PC-3 (cell line): ENCODE data around the gene EXD3. TPM values are rescaled to one million over a fixed set of nuclear protein-coding genes. Genes with fewer than 3 reads are reported as not detected.

ENCODE experiments used
- ATAC-seq: fragments of 200-7000 bp; cut with Tn5 transposase; 2 replicates; pipeline ENCODE4 v1.9.1; 2020; ENCODE audit warnings: mild to moderate bottlenecking, moderate library complexity
- BruUV-seq: library from RNA; stranded (reverse); fragments of 400-500 nt; replicated peaks from 2 replicates; lab custom pipeline; 2021; lab: Mats Ljungman, UMichigan
- CTCF ChIA-PET: fragments of 300-600 bp; sonication (Branson Sonifier 250); formaldehyde crosslinking; loops from one replicate; lab custom pipeline; 2022; ENCODE audit warnings: antibody characterized with exemption; lab: Charles Lee
- POLR2A ChIA-PET: fragments of 300-600 bp; sonication (Branson Sonifier 250); formaldehyde crosslinking; loops from one replicate; lab custom pipeline; 2022; ENCODE audit warnings: antibody characterized with exemption; ENCODE audit not compliant: unreplicated experiment; lab: Charles Lee
- DNase-seq: peaks from one replicate; pipeline ENCODE4 v3.0.0-alpha.2; 2015
- H2AFZ ChIP-seq: fragments of 300-600 bp; sonication (generic); 2 replicates; pipeline ENCODE4 v1.6.0; 2016; ENCODE audit warnings: antibody characterized with exemption, low read length
- H3F3A ChIP-seq: fragments of 300-600 bp; sonication (generic); one replicate; pipeline ENCODE4 v1.6.0; 2017; ENCODE audit warnings: antibody characterized with exemption, low read length, control low read depth, mild to moderate bottlenecking; ENCODE audit not compliant: unreplicated experiment
- H3K27ac ChIP-seq: fragments of 300-600 bp; sonication (generic); 2 replicates; pipeline ENCODE4 v1.5.1; 2016; ENCODE audit warnings: mild to moderate bottlenecking, low read length
- H3K27me3 ChIP-seq: fragments of 300-600 bp; sonication (generic); 2 replicates; pipeline ENCODE4 v1.6.1; 2016; ENCODE audit warnings: low read length, mixed read lengths
- H3K36me3 ChIP-seq: fragments of 300-600 bp; sonication (generic); 2 replicates; pipeline ENCODE4 v1.6.1; 2016; ENCODE audit warnings: low read depth, mixed run types, low read length, mixed read lengths
- H3K4me1 ChIP-seq: fragments of 300-600 bp; sonication (generic); 2 replicates; pipeline ENCODE4 v1.5.1; 2016; ENCODE audit warnings: low read length; ENCODE audit not compliant: insufficient read depth
- H3K4me2 ChIP-seq: fragments of 300-600 bp; sonication (generic); 2 replicates; pipeline ENCODE4 v1.6.0; 2016; ENCODE audit warnings: low read length
- H3K4me3 ChIP-seq: fragments of 300-600 bp; sonication (generic); 2 replicates; pipeline ENCODE4 v1.5.1; 2016; ENCODE audit warnings: mild to moderate bottlenecking, low read length, mixed read lengths
- H3K79me2 ChIP-seq: fragments of 300-600 bp; sonication (generic); 2 replicates; pipeline ENCODE4 v1.6.1; 2017; ENCODE audit warnings: low read length, mixed read lengths
- H3K9ac ChIP-seq: fragments of 300-600 bp; sonication (generic); 2 replicates; pipeline ENCODE4 v1.6.0; 2016; ENCODE audit warnings: mild to moderate bottlenecking, low read length
- H3K9me2 ChIP-seq: fragments of 300-600 bp; sonication (generic); replicated peaks from 2 replicates; pipeline ENCODE4 v1.6.1; 2016; ENCODE audit warnings: mixed run types, low read length, mixed read lengths
- H3K9me3 ChIP-seq: fragments of 300-600 bp; sonication (generic); 2 replicates; pipeline ENCODE4 v1.6.1; 2016; ENCODE audit warnings: low read length, mixed read lengths
- H4K20me1 ChIP-seq: fragments of 300-600 bp; sonication (generic); 2 replicates; pipeline ENCODE4 v1.6.1; 2016; ENCODE audit warnings: low read length, mixed read lengths
- CTCF ChIP-seq: fragments of 300-600 bp; sonication (generic); conservative IDR thresholded peaks from 2 replicates; pipeline ENCODE4 v1.5.1; 2017; ENCODE audit warnings: antibody characterized with exemption, low read depth, mild to moderate bottlenecking, low read length
- EZH2 ChIP-seq: fragments of 300-600 bp; sonication (generic); IDR thresholded peaks from one replicate; pipeline ENCODE4 v1.6.1; 2017; ENCODE audit warnings: antibody characterized with exemption, mild to moderate bottlenecking, low read length; ENCODE audit not compliant: unreplicated experiment
- EZH2phosphoT487 ChIP-seq: fragments of 300-600 bp; sonication (generic); IDR thresholded peaks from 2 replicates; pipeline ENCODE4 v1.6.1; 2018; ENCODE audit warnings: mild to moderate bottlenecking, antibody characterized with exemption, low read length, borderline replicate concordance
- intact Hi-C: fragments of 100-400 bp; cut with micrococcal nuclease; formaldehyde crosslinking; loops from 2 replicates; pipeline ENCODE4 v1.9.0; 2023
- total RNA-seq: library from RNA; depleted of rRNA; stranded (reverse); fragments of >200 nt; gene quantifications from 2 replicates; pipeline ENCODE4 v1.2.3, GENCODE V29; 2014

Gene EXD3
- total RNA-seq, 1 experiment from 2014 or later, result 1.9 TPM

GRCh38 chr9:137280474-137281344 is 142.3 kb downstream of the EXD3 start:
- BruUV-seq, result no TSS peak
- Histone ChIP-seq H3K36me3 (no peaks in the 10 kb centered on the region), H3K4me1 (peaks cover 17% of the 10 kb centered on the region), H3K9ac (no peak overlapping the region), H3K4me3 (no peak overlapping the region), H3K27me3 (no peaks in the 10 kb centered on the region), H3K9me3 (no peaks in the 10 kb centered on the region), H3K79me2 (peaks cover 19% of the 10 kb centered on the region), H3F3A (no peaks in the 10 kb centered on the region), H3K4me2 (no peak overlapping the region), H3K27ac (no peak overlapping the region), H4K20me1 (no peaks in the 10 kb centered on the region), H3K9me2 (no peaks in the 10 kb centered on the region), H2AFZ (no peak overlapping the region)
- TF ChIP-seq EZH2 (no peak), EZH2phosphoT487 (no peak), CTCF (no peak)
- ChIA-PET POLR2A (no interaction called here), CTCF (no interaction called here)
- ATAC-seq (no peak), DNase-seq (no peak)
- intact Hi-C loops, result no loop called here

- peaks cover 19% of the 10 kb centered on the region for H3K79me2 ChIP-seq
- CTCF ChIA-PET, result no interaction called here
- ATAC-seq (no peak), DNase-seq (no peak)
- H3K4me2 ChIP-seq, result no peak overlapping the region
- H3K27ac ChIP-seq, result no peak overlapping the region
- H3K9ac ChIP-seq, result no peak overlapping the region
- TF ChIP-seq CTCF (no peak), EZH2 (no peak), EZH2phosphoT487 (no peak)
- H4K20me1 ChIP-seq, result no peaks in the 10 kb centered on the region
- no peaks in the 10 kb centered on the region for H3F3A ChIP-seq
- H2AFZ ChIP-seq, result no peak overlapping the region
- intact Hi-C loops, result no loop called here
- no peaks in the 10 kb centered on the region for H3K9me2 ChIP-seq
- no peaks in the 10 kb centered on the region for H3K36me3 ChIP-seq
- H3K9me3 ChIP-seq, result no peaks in the 10 kb centered on the region
- no peaks in the 10 kb centered on the region for H3K27me3 ChIP-seq
- peaks cover 17% of the 10 kb centered on the region for H3K4me1 ChIP-seq
- POLR2A ChIA-PET, result no interaction called here
- TSS peak; percentile 13 for BruUV-seq
- H3K4me3 ChIP-seq, result no peak overlapping the region
Measured at GRCh38 chr9:137279741-137280473, 143.1 kb downstream of the EXD3 start.
